ENCODE measurements around the gene ACBD4.

The ACBD4 gene

GRCh38 chr17:45093444-45094110 lies 41.9 kb upstream of the ACBD4 start:
- Histone ChIP-seq H3K27me3 (ENCODE audit: control insufficient read depth in 2 of 2, insufficient read depth in 2 of 2, low read length in 2 of 2) (no peaks in the 10 kb centered on the region), H3K4me1 (ENCODE audit: control insufficient read depth in 2 of 2, insufficient read depth in 2 of 2, low read length in 2 of 2) (peaks cover 0 to 6% of the 10 kb centered on the region in 2 donors), H3K9ac (ENCODE audit: low read depth in 1 of 2, low read length in 2 of 2) (no peak overlapping the region), H3K27ac (ENCODE audit: low read depth in 2 of 2, low read length in 2 of 2) (peak overlapping the region; percentile 65 to 66), H3K4me3 (ENCODE audit: low read length in 2 of 2) (no peak overlapping the region), H3K9me3 (ENCODE audit: control insufficient read depth in 2 of 2, low read length in 2 of 2) (no peaks in the 10 kb centered on the region), H3K36me3 (ENCODE audit: control insufficient read depth in 2 of 2, insufficient read depth in 2 of 2, low read length in 2 of 2) (peaks cover 49 to 58% of the 10 kb centered on the region in 2 donors)

DNA sequence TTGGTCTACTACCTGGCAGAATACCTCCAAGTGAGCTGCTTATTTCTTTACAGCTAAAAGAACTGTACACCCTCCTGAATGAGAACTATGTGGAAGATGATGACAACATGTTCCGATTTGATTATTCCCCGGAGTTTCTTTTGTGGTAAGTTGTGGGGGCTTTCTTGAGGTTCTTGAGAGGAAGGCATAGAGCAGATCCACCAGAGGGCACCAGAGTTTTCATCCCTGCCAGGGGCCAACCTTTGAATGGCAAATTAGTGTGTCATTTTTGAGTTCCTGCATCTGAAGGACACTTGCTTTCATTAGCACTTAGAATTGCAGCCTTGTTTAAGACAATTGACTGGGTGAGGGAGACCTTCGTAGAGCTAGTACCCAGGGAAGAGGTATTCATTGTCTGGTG lies 39.3 kb upstream of the ACBD4 start:
- H3K9ac ChIP-seq (ENCODE audit: low read depth in 1 of 2, low read length in 2 of 2) = no peak overlapping the region
- peaks cover 41 to 54% of the 10 kb centered on the region in 2 donors for H3K36me3 ChIP-seq (ENCODE audit: control insufficient read depth in 2 of 2, insufficient read depth in 2 of 2, low read length in 2 of 2)
- H3K9me3 ChIP-seq (ENCODE audit: control insufficient read depth in 2 of 2, low read length in 2 of 2) = no peaks in the 10 kb centered on the region
- H3K4me1 ChIP-seq (ENCODE audit: control insufficient read depth in 2 of 2, insufficient read depth in 2 of 2, low read length in 2 of 2) = peaks cover 5 to 9% of the 10 kb centered on the region in 2 donors
- H3K4me3 ChIP-seq (ENCODE audit: low read length in 2 of 2) = no peak overlapping the region
- H3K27ac ChIP-seq (ENCODE audit: low read depth in 2 of 2, low read length in 2 of 2) = no peak overlapping the region
- H3K27me3 ChIP-seq (ENCODE audit: control insufficient read depth in 2 of 2, insufficient read depth in 2 of 2, low read length in 2 of 2) = no peaks in the 10 kb centered on the region

DNA sequence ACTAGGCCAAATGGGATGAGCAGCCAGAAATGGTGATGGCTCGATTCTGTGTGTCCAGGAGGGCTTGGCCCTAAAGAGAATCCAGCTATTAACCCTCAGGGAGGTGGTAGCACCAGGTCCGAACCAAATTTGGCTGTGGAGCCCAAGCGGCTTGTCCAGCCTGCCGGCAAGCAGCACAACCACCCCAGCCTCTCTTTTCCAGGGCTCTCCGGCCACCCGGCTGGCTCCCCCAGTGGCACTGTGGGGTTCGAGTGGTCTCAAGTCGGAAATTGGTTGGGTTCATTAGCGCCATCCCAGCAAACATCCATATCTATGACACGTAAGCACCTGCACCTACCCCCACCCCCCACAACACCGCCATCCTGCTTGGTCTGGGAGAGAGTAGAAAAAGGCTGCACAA lies 38.6 kb upstream of the ACBD4 start:
- Histone ChIP-seq H3K27ac (ENCODE audit: low read depth in 2 of 2, low read length in 2 of 2) (no peak overlapping the region), H3K9ac (ENCODE audit: low read depth in 1 of 2, low read length in 2 of 2) (no peak overlapping the region), H3K27me3 (ENCODE audit: control insufficient read depth in 2 of 2, insufficient read depth in 2 of 2, low read length in 2 of 2) (no peaks in the 10 kb centered on the region), H3K4me1 (ENCODE audit: control insufficient read depth in 2 of 2, insufficient read depth in 2 of 2, low read length in 2 of 2) (peaks cover 5 to 9% of the 10 kb centered on the region in 2 donors), H3K9me3 (ENCODE audit: control insufficient read depth in 2 of 2, low read length in 2 of 2) (no peaks in the 10 kb centered on the region), H3K36me3 (ENCODE audit: control insufficient read depth in 2 of 2, insufficient read depth in 2 of 2, low read length in 2 of 2) (peaks cover 44 to 53% of the 10 kb centered on the region in 2 donors), H3K4me3 (ENCODE audit: low read length in 2 of 2) (no peak overlapping the region)

DNA sequence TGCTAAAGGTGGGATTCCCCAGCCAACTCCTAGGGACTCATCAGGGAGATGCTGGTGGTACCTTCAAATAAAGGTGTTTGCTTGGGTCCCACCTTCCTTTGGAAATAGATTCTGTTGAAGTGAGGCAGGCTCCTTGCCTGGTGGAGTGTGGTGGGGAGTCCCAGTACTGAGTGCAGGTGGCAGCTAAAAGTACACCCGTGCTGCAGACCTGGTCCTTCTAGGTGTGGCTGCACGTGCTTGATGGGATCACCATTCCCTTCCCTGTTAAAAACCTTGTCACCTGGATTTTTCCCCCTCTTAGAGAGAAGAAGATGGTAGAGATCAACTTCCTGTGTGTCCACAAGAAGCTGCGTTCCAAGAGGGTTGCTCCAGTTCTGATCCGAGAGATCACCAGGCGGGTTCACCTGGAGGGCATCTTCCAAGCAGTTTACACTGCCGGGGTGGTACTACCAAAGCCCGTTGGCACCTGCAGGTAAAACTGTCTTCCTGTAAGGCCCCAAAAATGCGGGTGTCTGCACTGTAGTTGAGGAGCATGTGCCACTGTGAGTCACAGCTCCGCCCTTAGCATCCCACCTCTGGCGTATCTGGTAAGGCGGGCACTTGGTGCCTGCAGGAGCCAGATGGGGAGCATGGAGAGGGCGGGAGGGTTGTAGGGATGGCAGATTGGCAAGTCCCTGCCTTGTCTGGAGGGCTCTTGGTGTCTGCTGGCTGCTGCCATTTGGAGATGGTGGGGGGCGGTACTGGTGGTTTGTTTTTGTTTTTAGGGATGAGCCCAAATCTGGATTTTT lies 37.2 kb upstream of the ACBD4 start:
- no peak overlapping the region for H3K9ac ChIP-seq (ENCODE audit: low read depth in 1 of 2, low read length in 2 of 2)

GRCh38 chr17:45098869-45099616 lies 36.4 kb upstream of the ACBD4 start:
- Histone ChIP-seq H3K27ac (ENCODE audit: low read depth in 2 of 2, low read length in 2 of 2) (no peak overlapping the region), H3K27me3 (ENCODE audit: control insufficient read depth in 2 of 2, insufficient read depth in 2 of 2, low read length in 2 of 2) (no peaks in the 10 kb centered on the region), H3K36me3 (ENCODE audit: control insufficient read depth in 2 of 2, insufficient read depth in 2 of 2, low read length in 2 of 2) (peaks cover 57 to 63% of the 10 kb centered on the region in 2 donors), H3K4me1 (ENCODE audit: control insufficient read depth in 2 of 2, insufficient read depth in 2 of 2, low read length in 2 of 2) (peaks cover 2 to 5% of the 10 kb centered on the region in 2 donors), H3K4me3 (ENCODE audit: low read length in 2 of 2) (no peak overlapping the region), H3K9me3 (ENCODE audit: control insufficient read depth in 2 of 2, low read length in 2 of 2) (no peaks in the 10 kb centered on the region), H3K9ac (ENCODE audit: low read depth in 1 of 2, low read length in 2 of 2) (no peak overlapping the region)

More for the DNA sequence above, 37.2 kb upstream of the ACBD4 start:
- Histone ChIP-seq H3K4me1 (ENCODE audit: control insufficient read depth in 2 of 2, insufficient read depth in 2 of 2, low read length in 2 of 2) (peaks cover 5 to 7% of the 10 kb centered on the region in 2 donors), H3K27me3 (ENCODE audit: control insufficient read depth in 2 of 2, insufficient read depth in 2 of 2, low read length in 2 of 2) (no peaks in the 10 kb centered on the region), H3K27ac (ENCODE audit: low read depth in 2 of 2, low read length in 2 of 2) (no peak overlapping the region), H3K4me3 (ENCODE audit: low read length in 2 of 2) (no peak overlapping the region), H3K9me3 (ENCODE audit: control insufficient read depth in 2 of 2, low read length in 2 of 2) (no peaks in the 10 kb centered on the region), H3K36me3 (ENCODE audit: control insufficient read depth in 2 of 2, insufficient read depth in 2 of 2, low read length in 2 of 2) (peaks cover 53 to 60% of the 10 kb centered on the region in 2 donors)

- peaks cover 63 to 75% of the 10 kb centered on the region in 2 donors for H3K36me3 ChIP-seq (ENCODE audit: control insufficient read depth in 2 of 2, insufficient read depth in 2 of 2, low read length in 2 of 2)
- no peak overlapping the region for H3K4me3 ChIP-seq (ENCODE audit: low read length in 2 of 2)
- no peaks in the 10 kb centered on the region for H3K9me3 ChIP-seq (ENCODE audit: control insufficient read depth in 2 of 2, low read length in 2 of 2)
- H3K9ac ChIP-seq (ENCODE audit: low read depth in 1 of 2, low read length in 2 of 2) = no peak overlapping the region
- H3K27ac ChIP-seq (ENCODE audit: low read depth in 2 of 2, low read length in 2 of 2) = no peak overlapping the region
- H3K4me1 ChIP-seq (ENCODE audit: control insufficient read depth in 2 of 2, insufficient read depth in 2 of 2, low read length in 2 of 2) = peaks cover 2 to 5% of the 10 kb centered on the region in 2 donors
- no peaks in the 10 kb centered on the region for H3K27me3 ChIP-seq (ENCODE audit: control insufficient read depth in 2 of 2, insufficient read depth in 2 of 2, low read length in 2 of 2)
Measured at GRCh38 chr17:45101546-45101882, 34.0 kb upstream of the ACBD4 start.

DNA sequence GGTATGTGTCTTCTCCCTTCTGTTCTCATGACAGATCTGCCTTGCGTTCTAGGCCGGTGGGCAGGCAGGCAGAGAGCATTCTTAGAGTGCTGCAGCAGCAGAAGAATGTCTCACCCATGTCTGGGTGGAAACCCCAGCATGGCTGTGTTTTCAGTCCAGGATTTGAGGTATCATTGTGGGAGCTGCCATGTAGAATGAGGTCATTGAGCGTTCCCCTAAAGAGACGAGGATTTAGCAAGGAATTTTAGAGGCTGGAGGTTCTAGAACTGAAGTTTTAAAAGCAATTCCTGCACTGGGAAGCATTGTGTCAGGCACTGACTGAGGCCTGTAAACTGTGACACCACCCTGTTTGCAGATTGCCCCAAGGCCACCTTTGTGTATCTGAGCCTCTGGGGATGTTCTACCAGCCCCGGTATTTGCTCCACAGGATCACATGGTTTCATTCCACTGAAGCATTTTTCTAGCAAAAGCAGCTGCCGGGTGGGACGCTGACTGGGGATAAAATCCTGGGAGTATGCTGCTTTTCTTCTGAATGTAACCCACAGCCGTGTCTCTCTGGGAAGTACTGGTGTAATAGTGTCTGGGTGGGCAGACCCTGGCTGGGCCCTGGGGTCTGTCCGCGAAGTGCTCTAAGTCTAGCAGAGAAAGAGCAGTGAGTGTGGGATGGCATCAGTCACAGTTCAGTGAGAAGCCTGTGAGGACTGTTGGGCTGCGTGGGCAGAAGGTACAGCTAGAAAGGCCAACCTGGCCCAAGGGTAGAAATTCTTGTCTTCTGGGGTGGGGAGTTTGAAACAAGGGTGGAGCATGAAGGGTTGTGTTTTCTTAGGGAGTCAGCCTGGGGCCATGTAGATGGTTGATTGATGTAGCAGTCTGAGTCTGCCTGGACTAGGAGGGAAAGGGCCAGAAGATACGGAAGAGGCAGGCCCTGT lies 33.3 kb upstream of the ACBD4 start:
- Histone ChIP-seq H3K4me3 (ENCODE audit: low read length in 2 of 2) (no peak overlapping the region), H3K27me3 (ENCODE audit: control insufficient read depth in 2 of 2, insufficient read depth in 2 of 2, low read length in 2 of 2) (no peaks in the 10 kb centered on the region), H3K4me1 (ENCODE audit: control insufficient read depth in 2 of 2, insufficient read depth in 2 of 2, low read length in 2 of 2) (peaks cover 2 to 5% of the 10 kb centered on the region in 2 donors), H3K36me3 (ENCODE audit: control insufficient read depth in 2 of 2, insufficient read depth in 2 of 2, low read length in 2 of 2) (peaks cover 60 to 75% of the 10 kb centered on the region in 2 donors), H3K9me3 (ENCODE audit: control insufficient read depth in 2 of 2, low read length in 2 of 2) (no peaks in the 10 kb centered on the region), H3K27ac (ENCODE audit: low read depth in 2 of 2, low read length in 2 of 2) (no peak overlapping the region), H3K9ac (ENCODE audit: low read depth in 1 of 2, low read length in 2 of 2) (no peak overlapping the region)

DNA sequence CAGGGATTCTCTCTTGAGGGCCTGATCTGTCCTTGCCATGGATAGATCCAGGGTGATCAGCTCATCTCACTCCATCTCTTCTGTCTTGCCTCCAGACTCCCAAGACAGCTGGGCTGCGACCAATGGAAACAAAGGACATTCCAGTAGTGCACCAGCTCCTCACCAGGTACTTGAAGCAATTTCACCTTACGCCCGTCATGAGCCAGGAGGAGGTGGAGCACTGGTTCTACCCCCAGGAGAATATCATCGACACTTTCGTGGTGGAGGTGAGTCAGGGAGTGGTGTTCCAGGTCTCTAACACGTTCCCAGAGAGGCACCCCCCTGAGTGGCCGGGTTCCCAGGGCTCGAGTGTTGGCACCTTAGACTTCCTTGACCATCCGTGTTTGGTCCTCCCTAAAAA lies 32.6 kb upstream of the ACBD4 start:
- H3K4me1 ChIP-seq (ENCODE audit: control insufficient read depth in 2 of 2, insufficient read depth in 2 of 2, low read length in 2 of 2) = peaks cover 2 to 5% of the 10 kb centered on the region in 2 donors
- no peak overlapping the region for H3K27ac ChIP-seq (ENCODE audit: low read depth in 2 of 2, low read length in 2 of 2)
- no peak overlapping the region for H3K9ac ChIP-seq (ENCODE audit: low read depth in 1 of 2, low read length in 2 of 2)
- no peak overlapping the region for H3K4me3 ChIP-seq (ENCODE audit: low read length in 2 of 2)
- no peaks in the 10 kb centered on the region for H3K27me3 ChIP-seq (ENCODE audit: control insufficient read depth in 2 of 2, insufficient read depth in 2 of 2, low read length in 2 of 2)
- H3K9me3 ChIP-seq (ENCODE audit: control insufficient read depth in 2 of 2, low read length in 2 of 2) = no peaks in the 10 kb centered on the region
- peaks cover 56 to 76% of the 10 kb centered on the region in 2 donors for H3K36me3 ChIP-seq (ENCODE audit: control insufficient read depth in 2 of 2, insufficient read depth in 2 of 2, low read length in 2 of 2)

DNA sequence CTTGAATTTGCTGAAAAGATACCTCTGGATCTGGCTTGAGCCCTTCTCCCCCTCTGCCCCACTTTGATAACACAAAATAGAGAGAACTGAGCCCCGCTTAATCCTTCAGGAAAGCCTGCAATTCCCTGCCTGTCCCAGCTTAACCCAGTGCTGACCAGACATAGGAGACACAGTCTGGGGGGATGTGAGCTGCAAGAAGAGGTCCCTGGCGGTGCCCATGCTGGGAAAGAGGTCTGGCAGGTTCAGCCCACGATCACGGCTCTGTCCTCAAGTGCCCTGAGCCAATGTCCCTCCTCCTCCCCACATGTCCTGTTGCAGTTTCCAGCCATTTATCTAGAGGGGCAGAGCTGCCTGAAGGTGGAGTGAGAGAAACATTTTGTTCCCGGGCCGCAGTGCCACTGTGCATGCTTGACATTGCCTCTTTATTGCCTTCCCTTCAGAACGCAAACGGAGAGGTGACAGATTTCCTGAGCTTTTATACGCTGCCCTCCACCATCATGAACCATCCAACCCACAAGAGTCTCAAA lies 32.2 kb upstream of the ACBD4 start:
- H3K9me3 ChIP-seq (ENCODE audit: control insufficient read depth in 2 of 2, low read length in 2 of 2) = no peaks in the 10 kb centered on the region
- H3K9ac ChIP-seq (ENCODE audit: low read depth in 1 of 2, low read length in 2 of 2) = no peak overlapping the region
- H3K36me3 ChIP-seq (ENCODE audit: control insufficient read depth in 2 of 2, insufficient read depth in 2 of 2, low read length in 2 of 2) = peaks cover 52 to 76% of the 10 kb centered on the region in 2 donors
- H3K4me1 ChIP-seq (ENCODE audit: control insufficient read depth in 2 of 2, insufficient read depth in 2 of 2, low read length in 2 of 2) = peaks cover 2 to 5% of the 10 kb centered on the region in 2 donors
- no peak overlapping the region for H3K4me3 ChIP-seq (ENCODE audit: low read length in 2 of 2)
- H3K27me3 ChIP-seq (ENCODE audit: control insufficient read depth in 2 of 2, insufficient read depth in 2 of 2, low read length in 2 of 2) = no peaks in the 10 kb centered on the region
- H3K27ac ChIP-seq (ENCODE audit: low read depth in 2 of 2, low read length in 2 of 2) = no peak overlapping the region

Data from mucosa of rectum (tissue), 2 donors.